ENCODE results near the gene AHCYL2.

DNA sequence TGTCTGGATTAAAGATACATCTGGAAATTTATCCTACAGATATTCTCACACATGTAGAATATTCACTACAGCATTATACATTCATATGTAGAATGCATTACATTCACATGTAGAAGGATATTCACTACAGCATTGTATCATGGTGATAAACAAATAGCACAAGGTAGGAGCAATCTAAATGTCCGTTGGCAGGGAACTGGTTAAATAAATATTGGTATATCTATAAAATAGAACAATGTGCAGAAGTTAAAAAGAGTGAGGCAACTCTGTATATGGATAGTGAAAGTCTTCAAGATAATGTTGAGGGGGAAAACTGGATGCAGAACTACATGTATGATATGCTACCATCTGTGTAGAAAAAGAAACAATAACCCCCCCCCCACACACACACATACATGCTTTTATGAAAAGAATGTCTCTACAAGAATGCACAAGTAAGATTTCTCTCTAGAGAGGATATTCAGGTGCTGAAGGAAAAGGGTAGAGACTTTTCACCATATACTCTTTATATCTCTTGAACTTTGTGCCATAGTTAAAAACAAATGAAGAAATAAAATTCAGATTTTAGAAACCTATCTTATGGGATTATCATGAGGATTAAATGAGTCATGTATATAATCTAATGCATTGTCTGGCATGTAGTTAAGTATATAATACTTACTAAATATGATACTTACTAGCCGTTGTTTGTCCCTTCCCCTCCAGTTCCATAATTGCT, 123.4 kb downstream of the AHCYL2 start:
- TF ChIP-seq, protein P1, sequence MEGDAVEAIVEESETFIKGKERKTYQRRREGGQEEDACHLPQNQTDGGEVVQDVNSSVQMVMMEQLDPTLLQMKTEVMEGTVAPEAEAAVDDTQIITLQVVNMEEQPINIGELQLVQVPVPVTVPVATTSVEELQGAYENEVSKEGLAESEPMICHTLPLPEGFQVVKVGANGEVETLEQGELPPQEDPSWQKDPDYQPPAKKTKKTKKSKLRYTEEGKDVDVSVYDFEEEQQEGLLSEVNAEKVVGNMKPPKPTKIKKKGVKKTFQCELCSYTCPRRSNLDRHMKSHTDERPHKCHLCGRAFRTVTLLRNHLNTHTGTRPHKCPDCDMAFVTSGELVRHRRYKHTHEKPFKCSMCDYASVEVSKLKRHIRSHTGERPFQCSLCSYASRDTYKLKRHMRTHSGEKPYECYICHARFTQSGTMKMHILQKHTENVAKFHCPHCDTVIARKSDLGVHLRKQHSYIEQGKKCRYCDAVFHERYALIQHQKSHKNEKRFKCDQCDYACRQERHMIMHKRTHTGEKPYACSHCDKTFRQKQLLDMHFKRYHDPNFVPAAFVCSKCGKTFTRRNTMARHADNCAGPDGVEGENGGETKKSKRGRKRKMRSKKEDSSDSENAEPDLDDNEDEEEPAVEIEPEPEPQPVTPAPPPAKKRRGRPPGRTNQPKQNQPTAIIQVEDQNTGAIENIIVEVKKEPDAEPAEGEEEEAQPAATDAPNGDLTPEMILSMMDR (IDR thresholded peaks at IDR 0.05): no peak
- no peak for TF ChIP-seq EZH2 (IDR thresholded peaks at IDR 0.05; ENCODE audit: borderline replicate concordance, insufficient read depth, low read depth, low read length, poor library complexity, severe bottlenecking)

Measured in B cell (primary cell).